Measurements from ENCODE around the gene OMP.

OMP gene

GRCh38 chr11:77074626-77075221 is 27.9 kb upstream of the OMP start:
- Histone ChIP-seq H3K27me3 (ENCODE audit: control insufficient read depth, insufficient read depth, low read length) (no peaks in the 10 kb centered on the region), H3K4me2 (ENCODE audit: low read length) (no peak overlapping the region), H3K9ac (no peak overlapping the region), H3K36me3 (ENCODE audit: control insufficient read depth, insufficient read depth, low read length) (no peaks in the 10 kb centered on the region), H2AFZ (no peak overlapping the region), H3K4me1 (no peaks in the 10 kb centered on the region), H3K4me3 (ENCODE audit: low read depth, low read length) (no peak overlapping the region), H3K9me3 (ENCODE audit: control insufficient read depth, low read length) (no peaks in the 10 kb centered on the region), H3K27ac (no peak overlapping the region), H3K79me2 (no peaks in the 10 kb centered on the region)
- no peak for TF ChIP-seq CTCF (IDR thresholded peaks at IDR 0.05)

- no peak overlapping the region for H3K4me2 ChIP-seq (ENCODE audit: low read length)
- no peaks in the 10 kb centered on the region for H3K36me3 ChIP-seq (ENCODE audit: control insufficient read depth, insufficient read depth, low read length)
- no peak overlapping the region for H3K4me3 ChIP-seq (ENCODE audit: low read depth, low read length)
- H3K9me3 ChIP-seq (ENCODE audit: control insufficient read depth, low read length), result no peaks in the 10 kb centered on the region
- TF ChIP-seq CTCF (IDR thresholded peaks at IDR 0.05), result no peak
- H3K27me3 ChIP-seq (ENCODE audit: control insufficient read depth, insufficient read depth, low read length), result no peaks in the 10 kb centered on the region
- H2AFZ ChIP-seq, result no peak overlapping the region
- H3K9ac ChIP-seq, result no peak overlapping the region
- H3K27ac ChIP-seq, result no peak overlapping the region
- no peaks in the 10 kb centered on the region for H3K79me2 ChIP-seq
- H3K4me1 ChIP-seq, result no peaks in the 10 kb centered on the region
Measured at GRCh38 chr11:77075425-77075905, 27.2 kb upstream of the OMP start.

GRCh38 chr11:77079666-77080065 is 23.0 kb upstream of the OMP start:
- H3K4me1 ChIP-seq, result no peaks in the 10 kb centered on the region
- no peak overlapping the region for H3K4me3 ChIP-seq (ENCODE audit: low read depth, low read length)
- no peak for TF ChIP-seq CTCF (IDR thresholded peaks at IDR 0.05)
- no peaks in the 10 kb centered on the region for H3K79me2 ChIP-seq
- no peaks in the 10 kb centered on the region for H3K27me3 ChIP-seq (ENCODE audit: control insufficient read depth, insufficient read depth, low read length)
- no peak overlapping the region for H3K4me2 ChIP-seq (ENCODE audit: low read length)
- H3K36me3 ChIP-seq (ENCODE audit: control insufficient read depth, insufficient read depth, low read length), result no peaks in the 10 kb centered on the region
- H3K9ac ChIP-seq, result no peak overlapping the region
- H2AFZ ChIP-seq, result no peak overlapping the region
- no peak overlapping the region for H3K27ac ChIP-seq
- no peaks in the 10 kb centered on the region for H3K9me3 ChIP-seq (ENCODE audit: control insufficient read depth, low read length)

GRCh38 chr11:77080643-77081210 is 21.9 kb upstream of the OMP start:
- Histone ChIP-seq H3K4me1 (no peaks in the 10 kb centered on the region), H2AFZ (no peak overlapping the region), H3K36me3 (ENCODE audit: control insufficient read depth, insufficient read depth, low read length) (no peaks in the 10 kb centered on the region), H3K4me2 (ENCODE audit: low read length) (no peak overlapping the region), H3K27ac (no peak overlapping the region), H3K9ac (no peak overlapping the region), H3K9me3 (ENCODE audit: control insufficient read depth, low read length) (no peaks in the 10 kb centered on the region), H3K27me3 (ENCODE audit: control insufficient read depth, insufficient read depth, low read length) (no peaks in the 10 kb centered on the region), H3K79me2 (no peaks in the 10 kb centered on the region), H3K4me3 (ENCODE audit: low read depth, low read length) (no peak overlapping the region)
- TF ChIP-seq CTCF (IDR thresholded peaks at IDR 0.05), result no peak

GRCh38 chr11:77081381-77081851 is 21.2 kb upstream of the OMP start:
- TF ChIP-seq CTCF (IDR thresholded peaks at IDR 0.05), result no peak

More at GRCh38 chr11:77081381-77081851, 21.2 kb upstream of the OMP start:
- Histone ChIP-seq H3K9me3 (ENCODE audit: control insufficient read depth, low read length) (no peaks in the 10 kb centered on the region), H3K36me3 (ENCODE audit: control insufficient read depth, insufficient read depth, low read length) (no peaks in the 10 kb centered on the region), H3K79me2 (no peaks in the 10 kb centered on the region), H3K4me2 (ENCODE audit: low read length) (no peak overlapping the region), H3K4me1 (no peaks in the 10 kb centered on the region), H3K27ac (no peak overlapping the region), H3K9ac (no peak overlapping the region), H3K27me3 (ENCODE audit: control insufficient read depth, insufficient read depth, low read length) (no peaks in the 10 kb centered on the region), H3K4me3 (ENCODE audit: low read depth, low read length) (no peak overlapping the region), H2AFZ (no peak overlapping the region)

Data from parathyroid adenoma (tissue), 2 donors.